ENCODE measurements around the gene UCN. TPM values are rescaled to one million over a fixed set of nuclear protein-coding genes. Genes with fewer than 3 reads are reported as not detected.

UCN gene
- total RNA-seq, 3 donors from 2014 or later (not counting 1 experiment from before 2014, with no cell fraction given), result 1.6 to 3.6 (median 2.4) TPM

DNA sequence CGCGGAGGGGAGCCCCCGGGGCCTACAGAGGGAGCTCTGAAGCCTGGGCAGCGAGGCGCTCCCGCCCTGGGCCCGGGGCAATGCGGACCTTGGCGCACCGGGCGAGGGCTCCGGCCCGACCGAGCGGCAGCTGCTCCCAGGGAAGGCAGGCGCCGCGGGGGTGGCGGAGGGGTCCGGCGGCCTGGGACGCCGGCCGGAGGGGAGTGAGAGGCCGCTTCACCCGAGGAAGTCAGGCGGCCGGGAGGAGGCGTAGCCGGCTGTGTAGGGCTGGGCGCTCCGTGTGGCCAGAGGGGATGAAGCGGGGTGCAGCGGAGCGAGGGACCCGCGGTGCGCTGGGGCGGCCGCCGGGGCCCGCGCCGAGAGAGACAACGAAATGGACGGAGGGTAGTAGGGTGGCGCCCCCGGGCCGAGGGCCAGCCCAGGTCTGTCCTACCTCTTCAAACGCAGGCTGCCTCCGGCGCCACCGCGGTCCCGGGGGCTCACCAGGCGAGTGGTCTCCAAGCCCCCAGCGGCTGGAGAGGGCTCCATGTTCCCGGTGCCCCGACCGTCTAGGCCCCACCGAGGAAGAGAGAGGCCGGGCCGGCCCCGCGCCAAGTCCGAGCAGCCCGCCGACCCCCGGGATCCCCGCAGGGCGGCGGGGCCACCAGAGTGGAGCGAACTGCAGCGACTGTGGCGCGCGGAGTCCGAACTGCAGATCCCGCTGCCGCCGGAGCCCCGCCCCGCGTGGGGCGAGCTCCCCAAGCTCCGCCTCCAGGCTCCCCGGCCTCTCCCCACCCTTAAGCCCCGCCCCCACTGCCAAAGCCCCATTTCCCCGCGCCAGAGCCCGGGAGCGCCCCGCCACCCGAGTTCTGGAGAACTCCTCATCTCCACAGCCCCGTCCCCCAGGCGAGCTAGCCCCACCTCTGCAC is 45.6 kb downstream of the UCN start, which contains the start of gene SLC30A3:
Gene SLC30A3, minus strand, starts transcription at position 669 of the 908 bp plus-strand sequence. Its CDS starts 141 bp downstream, at position 528.
- H3K36me3 Mint-ChIP-seq, result no peaks in the 10 kb centered on the region
- Histone ChIP-seq H3K27me3 (ENCODE audit: control insufficient read depth, insufficient read depth, low read length) (peaks cover 35% of the 10 kb centered on the region), H3K27ac (ENCODE audit: low read length) (no peak within 1 kb of the TSS), H3K4me3 (ENCODE audit: low read length) (no peak within 1 kb of the TSS), H3K36me3 (ENCODE audit: control insufficient read depth, insufficient read depth, low read length) (no peaks in the 10 kb centered on the region), H3K9me3 (ENCODE audit: control insufficient read depth, insufficient read depth, low read length) (no peaks in the 10 kb centered on the region), H3K4me1 (ENCODE audit: control insufficient read depth, insufficient read depth, low read length) (peaks cover 29% of the 10 kb centered on the region)
- intact Hi-C loops (cut with micrococcal nuclease), result no loop called here
- under 1% methylated on average over 96 of the region's 96 CpGs for WGBS (ENCODE audit: insufficient coverage)
- TF ChIP-seq, protein P1, sequence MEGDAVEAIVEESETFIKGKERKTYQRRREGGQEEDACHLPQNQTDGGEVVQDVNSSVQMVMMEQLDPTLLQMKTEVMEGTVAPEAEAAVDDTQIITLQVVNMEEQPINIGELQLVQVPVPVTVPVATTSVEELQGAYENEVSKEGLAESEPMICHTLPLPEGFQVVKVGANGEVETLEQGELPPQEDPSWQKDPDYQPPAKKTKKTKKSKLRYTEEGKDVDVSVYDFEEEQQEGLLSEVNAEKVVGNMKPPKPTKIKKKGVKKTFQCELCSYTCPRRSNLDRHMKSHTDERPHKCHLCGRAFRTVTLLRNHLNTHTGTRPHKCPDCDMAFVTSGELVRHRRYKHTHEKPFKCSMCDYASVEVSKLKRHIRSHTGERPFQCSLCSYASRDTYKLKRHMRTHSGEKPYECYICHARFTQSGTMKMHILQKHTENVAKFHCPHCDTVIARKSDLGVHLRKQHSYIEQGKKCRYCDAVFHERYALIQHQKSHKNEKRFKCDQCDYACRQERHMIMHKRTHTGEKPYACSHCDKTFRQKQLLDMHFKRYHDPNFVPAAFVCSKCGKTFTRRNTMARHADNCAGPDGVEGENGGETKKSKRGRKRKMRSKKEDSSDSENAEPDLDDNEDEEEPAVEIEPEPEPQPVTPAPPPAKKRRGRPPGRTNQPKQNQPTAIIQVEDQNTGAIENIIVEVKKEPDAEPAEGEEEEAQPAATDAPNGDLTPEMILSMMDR (IDR thresholded peaks at IDR 0.05), result no peak
- peak within 1 kb of the TSS; percentile 91 for H3K4me3 Mint-ChIP-seq
- peak within 1 kb of the TSS in 1 of 2 donors; percentile 37 for H3K27ac Mint-ChIP-seq
- no peaks in the 10 kb centered on the region for H3K9me3 Mint-ChIP-seq
- H3K27me3 Mint-ChIP-seq (ENCODE audit: low read depth in 2 of 2), result peaks cover 46 to 50% of the 10 kb centered on the region in 2 donors
- DNase-seq, result peak; percentile 30 to 81
- peak; percentile 60 to 77 (median 69) for ATAC-seq
- peaks cover 22 to 27% of the 10 kb centered on the region in 2 donors for H3K4me1 Mint-ChIP-seq

DNA sequence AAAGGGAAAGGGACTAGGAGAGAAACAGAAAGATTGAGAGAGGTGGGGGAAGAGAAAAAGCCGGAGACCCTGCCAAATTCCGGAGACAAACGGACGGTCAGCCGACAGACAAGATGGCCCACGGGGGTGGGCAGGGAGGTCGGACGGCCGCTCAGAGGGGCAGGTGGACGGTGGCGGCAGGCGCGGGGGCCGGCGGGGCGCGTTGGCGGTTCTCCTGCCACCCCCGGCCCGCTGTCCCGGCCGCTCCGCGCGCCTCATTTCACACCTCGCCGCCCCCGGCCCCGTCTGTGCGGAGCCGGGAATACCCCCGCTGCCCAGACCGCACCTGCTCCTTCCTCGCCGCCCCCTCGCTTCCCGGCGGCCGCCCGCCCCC is 46.3 kb downstream of the UCN start:
- H3K9me3 ChIP-seq (ENCODE audit: control insufficient read depth, insufficient read depth, low read length), result no peaks in the 10 kb centered on the region
- Mint-ChIP-seq H3K4me3 (peak overlapping the region; percentile 70), H3K36me3 (no peaks in the 10 kb centered on the region), H3K27me3 (ENCODE audit: low read depth in 2 of 2) (peaks cover 51 to 56% of the 10 kb centered on the region in 2 donors), H3K27ac (no peak overlapping the region), H3K4me1 (peaks cover 22 to 27% of the 10 kb centered on the region in 2 donors), H3K9me3 (no peaks in the 10 kb centered on the region)
- no peak overlapping the region for H3K4me3 ChIP-seq (ENCODE audit: low read length)
- peaks cover 35% of the 10 kb centered on the region for H3K27me3 ChIP-seq (ENCODE audit: control insufficient read depth, insufficient read depth, low read length)
- no peaks in the 10 kb centered on the region for H3K36me3 ChIP-seq (ENCODE audit: control insufficient read depth, insufficient read depth, low read length)
- TF ChIP-seq, protein P1 (IDR thresholded peaks at IDR 0.05), result no peak
- 3% methylated on average over 40 of the region's 40 CpGs for WGBS (ENCODE audit: insufficient coverage)
- DNase-seq (no peak), ATAC-seq (no peak)
- H3K27ac ChIP-seq (ENCODE audit: low read length), result no peak overlapping the region
- H3K4me1 ChIP-seq (ENCODE audit: control insufficient read depth, insufficient read depth, low read length), result peaks cover 29% of the 10 kb centered on the region
- intact Hi-C loops (cut with micrococcal nuclease), result no loop called here

GRCh38 chr2:27261241-27261925 is 46.9 kb downstream of the UCN start:
- peaks cover 22 to 27% of the 10 kb centered on the region in 2 donors for H3K4me1 Mint-ChIP-seq
- Histone ChIP-seq H3K27ac (ENCODE audit: low read length) (no peak overlapping the region), H3K4me1 (ENCODE audit: control insufficient read depth, insufficient read depth, low read length) (peaks cover 29% of the 10 kb centered on the region), H3K4me3 (ENCODE audit: low read length) (no peak overlapping the region), H3K36me3 (ENCODE audit: control insufficient read depth, insufficient read depth, low read length) (no peaks in the 10 kb centered on the region), H3K27me3 (ENCODE audit: control insufficient read depth, insufficient read depth, low read length) (peaks cover 35% of the 10 kb centered on the region), H3K9me3 (ENCODE audit: control insufficient read depth, insufficient read depth, low read length) (no peaks in the 10 kb centered on the region)
- WGBS (ENCODE audit: insufficient coverage), result 55% methylated on average over 11 of the region's 11 CpGs
- intact Hi-C loops (cut with micrococcal nuclease), result no loop called here
- H3K9me3 Mint-ChIP-seq, result no peaks in the 10 kb centered on the region
- no peaks in the 10 kb centered on the region for H3K36me3 Mint-ChIP-seq
- TF ChIP-seq, protein P1 (IDR thresholded peaks at IDR 0.05), result no peak
- no peak overlapping the region for H3K27ac Mint-ChIP-seq
- DNase-seq (no peak), ATAC-seq (no peak)
- H3K27me3 Mint-ChIP-seq (ENCODE audit: low read depth in 2 of 2), result peaks cover 55 to 56% of the 10 kb centered on the region in 2 donors
- peak overlapping the region; percentile 70 for H3K4me3 Mint-ChIP-seq

Data from natural killer cell (primary cell).